ENCODE results near the gene SCN1A. TPM values are rescaled to one million over a fixed set of nuclear protein-coding genes. Genes with fewer than 3 reads are reported as not detected.

Gene SCN1A
- total and polyA plus RNA-seq, 2 of the 4 experiments (the other 2 are of a cell fraction) = under 0.01 TPM; not detected in 1

DNA sequence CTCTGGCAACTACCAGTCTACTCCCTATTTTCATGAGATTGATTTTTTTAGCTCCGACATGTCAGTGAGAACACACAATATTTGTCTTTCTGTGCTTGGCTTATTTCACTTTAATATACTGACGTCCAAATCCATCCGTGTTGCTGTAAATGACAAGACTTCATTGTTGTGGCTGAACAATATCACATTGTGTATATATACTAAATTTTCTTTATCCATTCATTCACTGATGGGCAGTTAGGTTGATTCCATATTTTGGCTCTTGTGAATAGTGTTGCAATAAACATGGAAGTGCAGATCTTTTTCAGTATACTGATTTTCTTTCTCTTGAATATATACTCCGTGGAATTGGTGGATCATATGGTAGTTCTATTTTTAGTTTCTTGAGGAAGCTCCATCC lies 168.4 kb downstream of the SCN1A start:
- no peak overlapping the region for H2BK5ac ChIP-seq (ENCODE audit: low read depth, low read length, poor library complexity, severe bottlenecking)
- no peaks in the 10 kb centered on the region for H3K9me3 ChIP-seq (ENCODE audit: control insufficient read depth, insufficient read depth, low read length)
- BruUV-seq (replicated peaks) = no TSS peak
- intact Hi-C loops (cut with micrococcal nuclease) (no loop called here), in situ Hi-C loops (cut with MboI; ENCODE audit: low sequenced_read_pairs) (loop anchor here (25.0 kb wide), 1 partner anchor 453 kb away; no protein-coding TSS in a partner anchor), dilution Hi-C loops (cut with HindIII; ENCODE audit: low sequenced_read_pairs, unreplicated experiment) (no loop called here)
- H2BK20ac ChIP-seq (ENCODE audit: low read depth, low read length) = no peak overlapping the region
- no peak overlapping the region for H3K4me2 ChIP-seq (ENCODE audit: low read depth, low read length)
- H3K14ac ChIP-seq (replicated peaks; ENCODE audit: low read depth, low read length) = no peak overlapping the region
- no peak overlapping the region for H4K5ac ChIP-seq (ENCODE audit: low read depth, low read length)
- H4K8ac ChIP-seq (ENCODE audit: low read depth in 2 of 2, low read length in 2 of 2) = no peak overlapping the region
- H2BK15ac ChIP-seq (ENCODE audit: low read depth, low read length) = no peak overlapping the region
- no peak for TF ChIP-seq FOS (IDR thresholded peaks at IDR 0.05; ENCODE audit: low read depth, low read length)
- no peak for TF ChIP-seq POLR2A (IDR thresholded peaks at IDR 0.05; ENCODE audit: low read depth, low read length)
- TF ChIP-seq RAD21 (IDR thresholded peaks at IDR 0.05; ENCODE audit: low read length) = no peak
- no peak for TF ChIP-seq RFX5 (IDR thresholded peaks at IDR 0.05; ENCODE audit: low read depth, low read length)
- no peak for TF ChIP-seq MXI1 (IDR thresholded peaks at IDR 0.05; ENCODE audit: borderline replicate concordance, low read depth, low read length)
- TF ChIP-seq SMC3 (IDR thresholded peaks at IDR 0.05; ENCODE audit: low read depth, low read length) = no peak
- TF ChIP-seq, protein P1, sequence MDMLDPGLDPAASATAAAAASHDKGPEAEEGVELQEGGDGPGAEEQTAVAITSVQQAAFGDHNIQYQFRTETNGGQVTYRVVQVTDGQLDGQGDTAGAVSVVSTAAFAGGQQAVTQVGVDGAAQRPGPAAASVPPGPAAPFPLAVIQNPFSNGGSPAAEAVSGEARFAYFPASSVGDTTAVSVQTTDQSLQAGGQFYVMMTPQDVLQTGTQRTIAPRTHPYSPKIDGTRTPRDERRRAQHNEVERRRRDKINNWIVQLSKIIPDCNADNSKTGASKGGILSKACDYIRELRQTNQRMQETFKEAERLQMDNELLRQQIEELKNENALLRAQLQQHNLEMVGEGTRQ (IDR thresholded peaks at IDR 0.05; ENCODE audit: low read depth, low read length) = no peak
- no peak for TF ChIP-seq NFE2L2 (IDR thresholded peaks at IDR 0.05; ENCODE audit: low read depth, low read length)
- no peak for TF ChIP-seq MAZ (IDR thresholded peaks at IDR 0.05; ENCODE audit: borderline replicate concordance, low read depth, low read length)
- TF ChIP-seq, protein P2, sequence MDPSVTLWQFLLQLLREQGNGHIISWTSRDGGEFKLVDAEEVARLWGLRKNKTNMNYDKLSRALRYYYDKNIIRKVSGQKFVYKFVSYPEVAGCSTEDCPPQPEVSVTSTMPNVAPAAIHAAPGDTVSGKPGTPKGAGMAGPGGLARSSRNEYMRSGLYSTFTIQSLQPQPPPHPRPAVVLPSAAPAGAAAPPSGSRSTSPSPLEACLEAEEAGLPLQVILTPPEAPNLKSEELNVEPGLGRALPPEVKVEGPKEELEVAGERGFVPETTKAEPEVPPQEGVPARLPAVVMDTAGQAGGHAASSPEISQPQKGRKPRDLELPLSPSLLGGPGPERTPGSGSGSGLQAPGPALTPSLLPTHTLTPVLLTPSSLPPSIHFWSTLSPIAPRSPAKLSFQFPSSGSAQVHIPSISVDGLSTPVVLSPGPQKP (IDR thresholded peaks at IDR 0.05; ENCODE audit: borderline replicate concordance, low read depth, low read length) = no peak
- no peak for TF ChIP-seq CHD1 (IDR thresholded peaks at IDR 0.05; ENCODE audit: low read depth, low read length)
- TF ChIP-seq CEBPB (IDR thresholded peaks at IDR 0.05; ENCODE audit: low read depth, low read length) = no peak
- ChIA-PET CTCF (no interaction called here), POLR2A (ENCODE audit: unreplicated experiment) (no interaction called here)
- no peaks in the 10 kb centered on the region for H3K79me1 ChIP-seq (ENCODE audit: low read depth in 1 of 2, low read length in 2 of 2)
- no peaks in the 10 kb centered on the region for H3K36me3 ChIP-seq (ENCODE audit: control insufficient read depth, insufficient read depth, low read length)
- no peaks in the 10 kb centered on the region for H3K27me3 ChIP-seq (ENCODE audit: control insufficient read depth, insufficient read depth, low read length)
- H3K23ac ChIP-seq (ENCODE audit: low read depth, low read length) = no peak overlapping the region
- no peak overlapping the region for H3K27ac ChIP-seq (ENCODE audit: insufficient read depth, low read length)
- no peak for ATAC-seq (ENCODE audit: low read depth)
- no peak for DNase-seq
- H3K4me3 ChIP-seq (ENCODE audit: insufficient read depth, low read depth, low read length) = no peak overlapping the region
- no CpG with 5 or more reads among the region's 4 CpGs for WGBS, 2 experiments (ENCODE audit: extremely low coverage in 2 of 2, insufficient read length in 1 of 2)
- no peak overlapping the region for H2AK9ac ChIP-seq (replicated peaks; ENCODE audit: low read depth, low read length, poor library complexity)
- H2BK120ac ChIP-seq (ENCODE audit: low read depth, low read length) = no peak overlapping the region
- H3K9me1 ChIP-seq (ENCODE audit: insufficient read depth, low read length) = no peaks in the 10 kb centered on the region
- H4K91ac ChIP-seq (ENCODE audit: insufficient read depth, low read depth, low read length) = no peak overlapping the region
- no peak overlapping the region for H3K4ac ChIP-seq (ENCODE audit: low read depth, low read length)
- no peak overlapping the region for H3K56ac ChIP-seq (ENCODE audit: extremely low read depth, insufficient read depth, low read length)
- H3K18ac ChIP-seq (ENCODE audit: low read depth, low read length) = no peak overlapping the region
- H2AFZ ChIP-seq (replicated peaks; ENCODE audit: low read length, poor library complexity) = no peak overlapping the region
- H2AK5ac ChIP-seq (ENCODE audit: low read depth, low read length) = no peak overlapping the region
- no peaks in the 10 kb centered on the region for H4K20me1 ChIP-seq (ENCODE audit: insufficient read depth, low read length)
- H3K9ac ChIP-seq (ENCODE audit: low read depth, low read length) = no peak overlapping the region
- no peaks in the 10 kb centered on the region for H3K4me1 ChIP-seq (ENCODE audit: control insufficient read depth, insufficient read depth, low read length)
